Ovary (tissue), 9 donors: Measurements from ENCODE around the gene UGT1A1. TPM values are rescaled to one million over a fixed set of nuclear protein-coding genes. Genes with fewer than 3 reads are reported as not detected.

Experiments
- DNase-seq, 5 donors: peaks; one replicate each; pipeline ENCODE4 v3.0.0-alpha.2; 2019 to 2020
- H3K27ac ChIP-seq, 2 donors: fragments of 200-600 bp; one replicate each; pipeline versions ENCODE4 v1.5.1 to v1.8.0; 2019 to 2022
- H3K27me3 ChIP-seq: fragments of 200-600 bp; one replicate; pipeline ENCODE4 v1.8.0; 2022
- H3K36me3 ChIP-seq: fragments of 200-600 bp; sonication (generic); one replicate; pipeline ENCODE4 v1.5.1; 2019
- H3K4me1 ChIP-seq: one replicate; pipeline ENCODE4 v1.8.1; 2013; ENCODE audit warnings: mild to moderate bottlenecking, moderate library complexity; ENCODE audit not compliant: insufficient read depth
- H3K4me3 ChIP-seq: fragments of 200-600 bp; sonication (generic); one replicate; pipeline ENCODE4 v1.5.1; 2017
- H3K9me3 ChIP-seq, 2 donors: fragments of 200-600 bp in 1 of 2; sonication (generic) in 1 of 2; one replicate each; pipeline versions ENCODE4 v1.5.1 to v1.8.1; 2013 to 2019; ENCODE audit warnings: mild to moderate bottlenecking in 1 of 2, moderate library complexity in 1 of 2
- EP300 ChIP-seq: sonication (generic); formaldehyde crosslinking; IDR thresholded peaks from one replicate; pipeline ENCODE4 v1.6.1; 2017; ENCODE audit warnings: antibody characterized with exemption
- POLR2A ChIP-seq: fragments of 450-650 bp; IDR thresholded peaks from one replicate; pipeline ENCODE4 v1.6.1; 2017; ENCODE audit warnings: antibody characterized with exemption, mild to moderate bottlenecking, moderate library complexity
- WGBS, 3 donors: extraction: QIAGEN DNeasy Blood & Tissue Kit in 1 of 3; methylation state at CpG; one replicate each; pipeline versions ENCODE4 v1.1.5 to v1.1.7; 2013 to 2017; 5-methylcytosine and 5-hydroxymethylcytosine counted together
- intact Hi-C, 4 donors: fragments of 100-400 bp; cut with DNase I; formaldehyde crosslinking; loops; one replicate each; pipeline versions ENCODE4 v1.11.0 to v1.15.1; 2022 to 2023
- polyA plus RNA-seq, 2 donors: library from polyadenylated mRNA; stranded (reverse); fragments of 200-250 nt in 1 of 2; fragments of 350-450 nt in 1 of 2; fragmentation: Illumina TruSeq in 1 of 2; extraction: RNeasy Lipid Tissue Mini Kit (QIAGEN cat#74804) in 1 of 2; gene quantifications; one replicate each; pipeline ENCODE4 v1.2.3, GENCODE V29; 2013 to 2014
- total RNA-seq, 7 donors: library from RNA; depleted of rRNA in 2 of 7; stranded (reverse); fragments of >200 nt in 2 of 7; fragmentation: NEBNext Ultra II Directional in 3 of 7; extraction: Animal tissue kit (Norgen Biotek cat#: 25700) in 3 of 7; gene quantifications; one replicate each; pipeline versions ENCODE4 v1.1.0 to v1.2.4, GENCODE V29; 2016 to 2023
- TF ChIP-seq, protein P1 (sequence below), 3 donors: fragments of 450-650 bp in 2 of 3; fragments of 200-600 bp in 1 of 3; IDR thresholded peaks; one replicate each; pipeline versions ENCODE4 v1.5.1 to v1.8.0; 2016 to 2022; ENCODE audit warnings: antibody characterized with exemption in 3 of 3, mild to moderate bottlenecking in 1 of 3
- donor health status: DM: no; HTN: no; CAD: no; lungs with moderate emphysema.
- donor health status: DM: no; HTN: no; CAD: no.
- donor health status: Bipolar disorder and iron deficiency.
- donor health status: DM: yes; HTN: yes; CAD: no.
- donor health status: DM: no; HTN: no; CAD: no.
- donor health status: DM: yes; HTN: yes; CAD: no.

The UGT1A1 gene
- total and polyA plus RNA-seq, 9 donors, result 0.13 to 0.15 TPM; not detected in 7

- H3K4me3 ChIP-seq, result no peak overlapping the region
- DNase-seq, result no peak
- intact Hi-C loops, result no loop called here
- H3K27me3 ChIP-seq, result no peaks in the 10 kb centered on the region
- H3K27ac ChIP-seq, result no peak overlapping the region
- H3K36me3 ChIP-seq, result no peaks in the 10 kb centered on the region
- 62 to 87% (median 72%) methylated on average over 4 of the region's 4 CpGs for WGBS, 3 donors
- H3K4me1 ChIP-seq, result no peaks in the 10 kb centered on the region
- H3K9me3 ChIP-seq, result no peaks in the 10 kb centered on the region
- TF ChIP-seq, protein P1, sequence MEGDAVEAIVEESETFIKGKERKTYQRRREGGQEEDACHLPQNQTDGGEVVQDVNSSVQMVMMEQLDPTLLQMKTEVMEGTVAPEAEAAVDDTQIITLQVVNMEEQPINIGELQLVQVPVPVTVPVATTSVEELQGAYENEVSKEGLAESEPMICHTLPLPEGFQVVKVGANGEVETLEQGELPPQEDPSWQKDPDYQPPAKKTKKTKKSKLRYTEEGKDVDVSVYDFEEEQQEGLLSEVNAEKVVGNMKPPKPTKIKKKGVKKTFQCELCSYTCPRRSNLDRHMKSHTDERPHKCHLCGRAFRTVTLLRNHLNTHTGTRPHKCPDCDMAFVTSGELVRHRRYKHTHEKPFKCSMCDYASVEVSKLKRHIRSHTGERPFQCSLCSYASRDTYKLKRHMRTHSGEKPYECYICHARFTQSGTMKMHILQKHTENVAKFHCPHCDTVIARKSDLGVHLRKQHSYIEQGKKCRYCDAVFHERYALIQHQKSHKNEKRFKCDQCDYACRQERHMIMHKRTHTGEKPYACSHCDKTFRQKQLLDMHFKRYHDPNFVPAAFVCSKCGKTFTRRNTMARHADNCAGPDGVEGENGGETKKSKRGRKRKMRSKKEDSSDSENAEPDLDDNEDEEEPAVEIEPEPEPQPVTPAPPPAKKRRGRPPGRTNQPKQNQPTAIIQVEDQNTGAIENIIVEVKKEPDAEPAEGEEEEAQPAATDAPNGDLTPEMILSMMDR (IDR thresholded peaks at IDR 0.05), result no peak
- no peak for TF ChIP-seq POLR2A
- no peak for TF ChIP-seq EP300
These were observed 6.3 kb downstream of the UGT1A1 start for GRCh38 chr2:233766416-233766815.

DNA sequence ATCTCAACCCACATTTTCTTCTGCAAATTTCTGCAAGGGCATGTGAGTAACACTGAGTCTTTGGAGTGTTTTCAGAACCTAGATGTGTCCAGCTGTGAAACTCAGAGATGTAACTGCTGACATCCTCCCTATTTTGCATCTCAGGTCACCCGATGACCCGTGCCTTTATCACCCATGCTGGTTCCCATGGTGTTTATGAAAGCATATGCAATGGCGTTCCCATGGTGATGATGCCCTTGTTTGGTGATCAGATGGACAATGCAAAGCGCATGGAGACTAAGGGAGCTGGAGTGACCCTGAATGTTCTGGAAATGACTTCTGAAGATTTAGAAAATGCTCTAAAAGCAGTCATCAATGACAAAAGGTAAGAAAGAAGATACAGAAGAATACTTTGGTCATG, 8.0 kb downstream of the UGT1A1 start:
- no peaks in the 10 kb centered on the region for H3K36me3 ChIP-seq
- no peaks in the 10 kb centered on the region for H3K4me1 ChIP-seq
- H3K9me3 ChIP-seq, result no peaks in the 10 kb centered on the region
- WGBS, 3 donors, result 72 to 77% (median 74%) methylated on average over 4 of the region's 4 CpGs
- no peak overlapping the region for H3K27ac ChIP-seq
- no peak overlapping the region for H3K4me3 ChIP-seq
- no peaks in the 10 kb centered on the region for H3K27me3 ChIP-seq
- no peak for DNase-seq
- TF ChIP-seq, protein P1 (IDR thresholded peaks at IDR 0.05), result no peak
- no peak for TF ChIP-seq POLR2A
- TF ChIP-seq EP300, result no peak
- intact Hi-C loops, result no loop called here

DNA sequence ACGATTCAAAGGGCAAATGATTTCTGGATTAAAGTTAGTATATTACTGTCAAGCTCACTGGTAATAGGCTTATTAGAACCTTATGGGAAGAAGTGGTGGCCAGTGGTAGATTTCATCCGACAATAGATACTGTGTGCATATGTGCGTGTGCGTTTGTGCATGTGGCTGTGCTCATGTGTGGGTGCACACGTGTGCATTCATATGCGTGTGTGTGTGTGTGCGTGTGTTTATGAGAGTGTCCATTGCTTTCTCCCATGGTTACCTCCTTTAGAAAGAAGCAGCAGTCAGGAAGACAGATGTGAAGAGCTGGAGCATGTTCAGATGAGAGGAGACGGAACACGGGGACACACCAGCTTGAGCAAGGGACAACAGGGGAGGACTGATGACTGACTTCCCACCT, 9.2 kb downstream of the UGT1A1 start:
- no peaks in the 10 kb centered on the region for H3K4me1 ChIP-seq
- H3K36me3 ChIP-seq, result no peaks in the 10 kb centered on the region
- no peaks in the 10 kb centered on the region for H3K27me3 ChIP-seq
- no peak overlapping the region for H3K27ac ChIP-seq
- no peak for TF ChIP-seq EP300
- no peak for TF ChIP-seq POLR2A
- TF ChIP-seq, protein P1 (IDR thresholded peaks at IDR 0.05), result no peak
- WGBS, 3 donors, result 89 to 91% (median 90%) methylated on average over 9 of the region's 9 CpGs
- H3K9me3 ChIP-seq, result no peaks in the 10 kb centered on the region
- DNase-seq, result no peak
- intact Hi-C loops, result no loop called here
- no peak overlapping the region for H3K4me3 ChIP-seq

- no peaks in the 10 kb centered on the region for H3K27me3 ChIP-seq
- TF ChIP-seq POLR2A (no peak), EP300 (no peak)
- TF ChIP-seq, protein P1 (IDR thresholded peaks at IDR 0.05), result no peak
- H3K27ac ChIP-seq, result no peak overlapping the region
- H3K4me1 ChIP-seq, result no peaks in the 10 kb centered on the region
- no peaks in the 10 kb centered on the region for H3K9me3 ChIP-seq
- no peak for DNase-seq
- no peaks in the 10 kb centered on the region for H3K36me3 ChIP-seq
- WGBS, 3 donors, result 88 to 91% (median 89%) methylated on average over 16 of the region's 16 CpGs
- intact Hi-C loops, result no loop called here
- H3K4me3 ChIP-seq, result no peak overlapping the region
These were observed 12.1 kb downstream of the UGT1A1 start for GRCh38 chr2:233772153-233772552.
